Activated T-cell treated with anti-CD3 and anti-CD28 coated beads, Interleukin-2, amount 50 U/mL, for 72 hours (primary cell): ENCODE results near the gene BTG2. TPM values are rescaled to one million over a fixed set of nuclear protein-coding genes. Genes with fewer than 3 reads are reported as not detected.

Source experiments
- ATAC-seq, 2 donors: fragments of 150-1000 bp; cut with Tn5 transposase; replicated peaks in 1 of 2; 2 replicates each; pipeline ENCODE4 v1.10.0; 2021; ENCODE audit warnings: moderate library complexity in 2 of 2, mild to moderate bottlenecking in 1 of 2
- DNase-seq, 2 donors: peaks; one replicate each; pipeline ENCODE4 v3.0.0; 2021 to 2022; ENCODE audit warnings: mixed read lengths in 1 of 2
- H3K27ac Mint-ChIP-seq: one replicate; pipeline ENCODE4 v1.8.0; 2022; ENCODE audit warnings: mild to moderate bottlenecking, moderate library complexity, mixed read lengths
- H3K27me3 Mint-ChIP-seq: one replicate; pipeline ENCODE4 v1.8.0; 2022; ENCODE audit warnings: low read depth, mixed read lengths
- H3K36me3 Mint-ChIP-seq, 2 donors: one replicate each; pipeline ENCODE4 v1.8.0; 2022; ENCODE audit warnings: mixed read lengths in 2 of 2, mild to moderate bottlenecking in 1 of 2; ENCODE audit not compliant: insufficient read depth in 2 of 2
- H3K4me1 Mint-ChIP-seq: one replicate; pipeline ENCODE4 v1.8.0; 2022; ENCODE audit warnings: low read depth, mixed read lengths
- H3K4me3 Mint-ChIP-seq, 2 donors: one replicate each; pipeline ENCODE4 v1.8.0; 2022; ENCODE audit warnings: mild to moderate bottlenecking in 2 of 2, mixed read lengths in 2 of 2, moderate library complexity in 2 of 2
- H3K9me3 Mint-ChIP-seq, 2 donors: one replicate each; pipeline ENCODE4 v1.8.0; 2022; ENCODE audit warnings: mixed read lengths in 2 of 2
- total RNA-seq, 2 donors: library from RNA; stranded (reverse); gene quantifications; one replicate each; pipeline ENCODE4 v1.2.3, GENCODE V29; 2022

The BTG2 gene
- total RNA-seq, 2 donors from 2014 or later: 138 to 153 TPM

- H3K27me3 Mint-ChIP-seq: no peaks in the 10 kb centered on the region
- H3K9me3 Mint-ChIP-seq: no peaks in the 10 kb centered on the region
- H3K4me3 Mint-ChIP-seq: no peak overlapping the region
- H3K36me3 Mint-ChIP-seq: no peaks in the 10 kb centered on the region
- ATAC-seq: no peak
- H3K27ac Mint-ChIP-seq: no peak overlapping the region
- DNase-seq: no peak
- H3K4me1 Mint-ChIP-seq: peaks cover 55% of the 10 kb centered on the region
These were observed 24.3 kb upstream of the BTG2 start for GRCh38 chr1:203281033-203281432.

GRCh38 chr1:203281851-203282661 lies 23.3 kb upstream of the BTG2 start:
- no peak for ATAC-seq

GRCh38 chr1:203282720-203283542 lies 22.4 kb upstream of the BTG2 start:
- Mint-ChIP-seq H3K27ac (no peak overlapping the region), H3K36me3 (no peaks in the 10 kb centered on the region), H3K4me3 (no peak overlapping the region), H3K4me1 (peaks cover 55% of the 10 kb centered on the region), H3K27me3 (no peaks in the 10 kb centered on the region), H3K9me3 (no peaks in the 10 kb centered on the region)
- ATAC-seq (no peak), DNase-seq (no peak)

More at GRCh38 chr1:203281851-203282661, 23.3 kb upstream of the BTG2 start:
- H3K27me3 Mint-ChIP-seq: no peaks in the 10 kb centered on the region
- no peak overlapping the region for H3K27ac Mint-ChIP-seq
- H3K9me3 Mint-ChIP-seq: no peaks in the 10 kb centered on the region
- no peak for DNase-seq
- H3K36me3 Mint-ChIP-seq: no peaks in the 10 kb centered on the region
- H3K4me1 Mint-ChIP-seq: peaks cover 55% of the 10 kb centered on the region
- no peak overlapping the region for H3K4me3 Mint-ChIP-seq

- H3K27me3 Mint-ChIP-seq: no peaks in the 10 kb centered on the region
- H3K9me3 Mint-ChIP-seq: no peaks in the 10 kb centered on the region
- ATAC-seq: no peak
- H3K4me1 Mint-ChIP-seq: peaks cover 55% of the 10 kb centered on the region
- no peak overlapping the region for H3K4me3 Mint-ChIP-seq
- no peaks in the 10 kb centered on the region for H3K36me3 Mint-ChIP-seq
- DNase-seq: no peak
- H3K27ac Mint-ChIP-seq: no peak overlapping the region
These were observed 21.7 kb upstream of the BTG2 start for GRCh38 chr1:203283597-203283996.

GRCh38 chr1:203284411-203285123 lies 20.8 kb upstream of the BTG2 start:
- DNase-seq (no peak), ATAC-seq (no peak)
- Mint-ChIP-seq H3K27me3 (no peaks in the 10 kb centered on the region), H3K9me3 (no peaks in the 10 kb centered on the region), H3K36me3 (no peaks in the 10 kb centered on the region), H3K27ac (no peak overlapping the region), H3K4me3 (no peak overlapping the region), H3K4me1 (peaks cover 57% of the 10 kb centered on the region)

GRCh38 chr1:203286161-203286984 lies 18.9 kb upstream of the BTG2 start:
- Mint-ChIP-seq H3K4me1 (peaks cover 69% of the 10 kb centered on the region), H3K36me3 (no peaks in the 10 kb centered on the region), H3K9me3 (no peaks in the 10 kb centered on the region), H3K4me3 (peak overlapping the region; percentile 91 to 93), H3K27me3 (no peaks in the 10 kb centered on the region), H3K27ac (peak overlapping the region; percentile 98)
- ATAC-seq: no peak
- no peak for DNase-seq

- Mint-ChIP-seq H3K4me3 (peak overlapping the region; percentile 91 to 93), H3K9me3 (no peaks in the 10 kb centered on the region), H3K27me3 (no peaks in the 10 kb centered on the region), H3K4me1 (peaks cover 72% of the 10 kb centered on the region), H3K27ac (peak overlapping the region; percentile 98), H3K36me3 (no peaks in the 10 kb centered on the region)
- peak; percentile 45 to 50 for ATAC-seq
- DNase-seq: peak; percentile 84
These were observed 18.0 kb upstream of the BTG2 start for GRCh38 chr1:203287109-203287893.

GRCh38 chr1:203287898-203288297 lies 17.4 kb upstream of the BTG2 start:
- Mint-ChIP-seq H3K4me1 (peaks cover 70% of the 10 kb centered on the region), H3K36me3 (peaks cover 0 to 2% of the 10 kb centered on the region in 2 donors), H3K27ac (peak overlapping the region; percentile 98), H3K4me3 (peak overlapping the region; percentile 91 to 93), H3K27me3 (no peaks in the 10 kb centered on the region), H3K9me3 (no peaks in the 10 kb centered on the region)
- ATAC-seq: no peak
- no peak for DNase-seq

GRCh38 chr1:203288400-203288799 lies 16.9 kb upstream of the BTG2 start:
- DNase-seq (no peak), ATAC-seq (no peak)
- H3K4me3 Mint-ChIP-seq: peak overlapping the region; percentile 91 to 93
- peaks cover 71% of the 10 kb centered on the region for H3K4me1 Mint-ChIP-seq
- peaks cover 0 to 2% of the 10 kb centered on the region in 2 donors for H3K36me3 Mint-ChIP-seq
- peak overlapping the region; percentile 98 for H3K27ac Mint-ChIP-seq
- no peaks in the 10 kb centered on the region for H3K27me3 Mint-ChIP-seq
- no peaks in the 10 kb centered on the region for H3K9me3 Mint-ChIP-seq

- Mint-ChIP-seq H3K36me3 (peaks cover 0 to 2% of the 10 kb centered on the region in 2 donors), H3K4me1 (peaks cover 75% of the 10 kb centered on the region), H3K27me3 (no peaks in the 10 kb centered on the region), H3K9me3 (no peaks in the 10 kb centered on the region), H3K27ac (peak overlapping the region; percentile 98), H3K4me3 (peak overlapping the region; percentile 91 to 93)
- DNase-seq: peak; percentile 91 to 95
- ATAC-seq: peak; percentile 72 to 75
These were observed 15.9 kb upstream of the BTG2 start for GRCh38 chr1:203289281-203289981.

GRCh38 chr1:203289982-203290260 lies 15.4 kb upstream of the BTG2 start:
- DNase-seq (no peak), ATAC-seq (no peak)
- Mint-ChIP-seq H3K4me3 (peak overlapping the region; percentile 91 to 93), H3K36me3 (peaks cover 0 to 2% of the 10 kb centered on the region in 2 donors), H3K9me3 (no peaks in the 10 kb centered on the region), H3K27ac (peak overlapping the region; percentile 98), H3K27me3 (no peaks in the 10 kb centered on the region), H3K4me1 (peaks cover 80% of the 10 kb centered on the region)
